ENCODE measurements around the gene CXCL16.
"Not testable (repeated sequence)": the region's sequence is repeated elsewhere in the genome, so short reads cannot be mapped to it uniquely, and the experiment has no call there.

Gene CXCL16

DNA sequence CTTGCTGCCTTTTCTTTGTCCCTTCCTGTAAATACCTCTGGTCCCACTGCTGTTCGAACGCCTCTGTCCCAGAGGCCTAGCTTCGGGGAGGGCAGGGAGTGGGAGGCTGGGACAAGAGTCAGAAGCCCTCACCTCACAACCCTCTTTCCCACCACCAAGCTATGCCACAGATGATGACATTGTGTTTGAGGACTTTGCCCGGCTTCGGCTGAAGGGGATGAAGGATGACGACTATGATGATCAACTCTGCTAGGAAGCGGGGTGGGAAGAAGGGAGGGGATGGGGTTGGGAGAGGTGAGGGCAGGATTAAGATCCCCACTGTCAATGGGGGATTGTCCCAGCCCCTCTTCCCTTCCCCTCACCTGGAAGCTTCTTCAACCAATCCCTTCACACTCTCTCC is 18.9 kb downstream of the CXCL16 start:
- no peak for DNase-seq (ENCODE audit: low read depth)

DNA sequence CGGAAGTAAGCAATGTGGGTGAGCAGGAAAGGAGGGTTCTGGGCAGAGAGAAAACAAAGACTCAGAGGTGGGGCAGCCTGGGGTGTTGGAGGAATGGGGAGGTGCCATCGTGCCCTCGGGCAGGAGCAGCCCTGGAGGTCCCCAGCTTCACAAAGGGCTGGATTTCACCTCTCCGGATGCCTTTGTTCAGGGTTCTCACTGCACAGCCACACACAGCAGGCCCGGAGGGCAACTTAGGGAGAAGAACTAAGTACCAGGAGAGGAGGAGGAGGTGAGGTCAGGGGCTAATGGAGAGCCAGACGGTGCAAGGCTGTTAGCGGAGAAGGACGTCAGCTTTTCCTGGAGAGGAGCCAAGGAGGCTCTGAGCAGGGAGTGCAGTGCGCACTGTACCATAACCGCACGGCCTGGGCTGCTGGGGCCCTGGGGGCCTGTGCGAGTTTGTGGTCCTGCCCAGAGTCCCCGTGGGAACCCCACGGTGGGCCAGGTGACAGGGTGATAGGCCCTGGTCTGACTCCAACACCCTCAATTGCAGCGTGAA is 20.0 kb downstream of the CXCL16 start:
- DNase-seq (ENCODE audit: low read depth): no peak

- DNase-seq (ENCODE audit: low read depth): no peak
Measured at GRCh38 chr17:4719146-4719545, 20.6 kb downstream of the CXCL16 start.

GRCh38 chr17:4718276-4718675 is 21.5 kb downstream of the CXCL16 start:
- no peak for DNase-seq (ENCODE audit: low read depth)

GRCh38 chr17:4717791-4718190 is 21.9 kb downstream of the CXCL16 start:
- DNase-seq (ENCODE audit: low read depth): no peak

DNA sequence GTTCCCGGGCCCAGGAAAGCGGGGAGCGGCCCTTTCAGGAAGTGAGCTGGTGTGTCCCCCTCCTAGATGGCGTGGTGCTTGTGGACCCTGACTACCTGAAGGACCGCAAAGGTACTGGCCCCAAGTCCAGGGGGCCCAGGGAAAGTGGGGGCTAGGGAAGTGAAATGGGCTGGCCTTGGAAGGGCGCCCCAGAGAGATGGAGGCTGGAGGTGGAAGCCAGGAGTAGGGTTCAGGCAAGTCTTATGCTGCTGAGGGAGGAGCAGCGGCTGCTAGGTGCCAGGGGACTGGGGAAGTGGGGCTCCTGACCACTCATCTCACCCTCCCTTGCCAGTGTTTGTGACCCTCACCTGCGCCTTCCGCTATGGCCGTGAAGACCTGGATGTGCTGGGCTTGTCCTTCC is 23.6 kb downstream of the CXCL16 start:
- no peak for DNase-seq (ENCODE audit: low read depth)

DNA sequence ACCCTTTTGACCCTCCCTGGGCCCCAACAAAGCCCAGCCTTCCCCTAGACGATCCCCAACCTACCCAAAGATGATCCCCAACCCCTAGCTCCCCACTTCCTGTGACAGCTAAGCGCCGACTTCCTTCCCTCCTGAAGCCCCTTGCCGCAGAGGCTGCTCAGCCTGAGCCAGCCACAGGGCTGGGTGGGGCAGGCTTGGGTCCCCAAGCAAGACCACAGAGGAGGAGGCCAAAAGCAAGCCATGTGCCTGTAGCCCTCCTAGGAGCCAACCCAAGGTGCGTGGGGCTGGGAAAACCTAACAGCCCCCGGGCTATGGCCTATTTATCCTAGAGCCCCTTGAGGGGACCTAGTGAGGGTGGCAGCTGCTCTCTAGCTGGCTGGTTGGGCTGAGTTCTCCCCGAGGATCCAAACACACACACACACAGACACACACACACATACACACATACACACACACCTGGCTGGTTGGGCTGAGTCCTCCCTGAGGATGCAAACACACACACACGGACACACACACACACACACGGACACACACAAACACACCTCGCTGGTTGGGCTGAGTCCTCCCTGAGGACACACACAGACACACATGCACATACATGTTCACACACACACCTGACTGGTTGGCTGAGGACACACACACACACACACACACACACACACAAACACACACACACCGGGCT is 24.5 kb downstream of the CXCL16 start:
- no peak for DNase-seq (ENCODE audit: low read depth)

GRCh38 chr17:4714340-4715062 is 25.2 kb downstream of the CXCL16 start:
- not testable (repeated sequence) for DNase-seq (ENCODE audit: low read depth)

GRCh38 chr17:4712526-4712925 is 27.2 kb downstream of the CXCL16 start:
- DNase-seq (ENCODE audit: low read depth): no peak

- DNase-seq (ENCODE audit: low read depth): no peak
Measured at GRCh38 chr17:4711661-4712181, 28.0 kb downstream of the CXCL16 start.

- peak; percentile 32 for DNase-seq (ENCODE audit: low read depth)
Measured at GRCh38 chr17:4710693-4711634, 28.8 kb downstream of the CXCL16 start.

GRCh38 chr17:4709794-4710692 is 29.7 kb downstream of the CXCL16 start, which contains the start of gene ARRB2:
Gene ARRB2, plus strand, starts transcription at chr17:4710632. Its CDS starts 90 bp downstream, at chr17:4710722.
- DNase-seq (ENCODE audit: low read depth): peak; percentile 97

DNA sequence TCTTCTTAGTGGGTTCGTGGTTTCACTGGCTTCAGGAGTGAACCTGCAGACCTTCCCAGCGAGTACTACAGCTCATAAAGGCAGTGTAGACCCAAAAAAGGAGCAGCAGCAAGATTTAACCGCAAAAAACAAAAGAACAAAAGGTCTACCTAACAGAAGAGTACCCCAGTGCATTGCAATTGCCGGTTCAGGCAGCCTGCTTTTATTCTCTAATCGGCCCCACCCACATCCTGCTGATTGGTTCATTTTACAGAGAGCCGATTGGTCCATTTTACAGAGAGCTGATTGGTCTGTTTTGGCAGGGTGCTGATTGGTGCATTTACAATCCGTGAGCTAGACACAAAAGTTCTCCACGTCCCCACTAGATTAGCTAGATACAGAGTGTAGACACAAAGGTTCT is 31.3 kb downstream of the CXCL16 start:
- peak; percentile 46 for DNase-seq (ENCODE audit: low read depth)

DNA sequence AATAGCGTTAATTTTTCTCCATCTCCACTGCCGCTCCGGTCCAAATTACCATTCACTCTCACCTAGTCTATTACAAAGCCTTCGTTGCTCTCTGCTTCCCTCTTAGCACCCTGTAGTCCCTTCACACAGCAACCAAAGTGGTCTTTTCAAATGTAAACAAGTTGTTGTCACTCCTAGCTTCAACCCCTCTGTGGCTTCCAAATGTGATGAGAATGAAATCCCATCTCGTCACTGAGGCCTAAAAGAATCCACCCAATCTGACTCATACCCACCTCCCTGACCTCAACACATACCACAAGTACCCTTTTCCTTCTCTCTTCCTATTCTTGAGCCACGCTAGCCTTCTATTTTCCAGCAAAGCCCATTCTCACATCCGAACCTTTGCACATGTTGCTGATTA is 33.6 kb downstream of the CXCL16 start:
- no peak for DNase-seq (ENCODE audit: low read depth)

- DNase-seq (ENCODE audit: low read depth): no peak
Measured at GRCh38 chr17:4704991-4705390, 34.7 kb downstream of the CXCL16 start.

- not testable (repeated sequence) for DNase-seq (ENCODE audit: low read depth)
Measured at GRCh38 chr17:4704574-4704907, 35.2 kb downstream of the CXCL16 start.

DNA sequence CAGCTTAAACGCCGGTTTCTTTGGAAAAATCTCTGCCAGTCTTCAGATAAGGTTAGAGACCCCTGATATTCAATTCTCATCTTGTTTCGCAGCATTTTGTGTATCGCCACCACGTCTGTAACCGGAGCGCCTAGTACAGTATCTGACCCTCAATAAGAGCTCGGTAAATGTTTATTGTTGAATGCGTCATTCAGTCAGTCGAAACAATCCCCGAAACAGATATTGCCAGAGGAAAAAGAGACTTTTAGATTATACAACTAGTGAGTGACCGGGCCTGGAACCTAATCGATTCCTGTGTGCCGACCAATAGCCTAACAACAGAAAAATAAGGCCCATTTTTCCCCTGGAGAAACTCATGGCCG is 36.4 kb downstream of the CXCL16 start:
- DNase-seq (ENCODE audit: low read depth): no peak

DNA sequence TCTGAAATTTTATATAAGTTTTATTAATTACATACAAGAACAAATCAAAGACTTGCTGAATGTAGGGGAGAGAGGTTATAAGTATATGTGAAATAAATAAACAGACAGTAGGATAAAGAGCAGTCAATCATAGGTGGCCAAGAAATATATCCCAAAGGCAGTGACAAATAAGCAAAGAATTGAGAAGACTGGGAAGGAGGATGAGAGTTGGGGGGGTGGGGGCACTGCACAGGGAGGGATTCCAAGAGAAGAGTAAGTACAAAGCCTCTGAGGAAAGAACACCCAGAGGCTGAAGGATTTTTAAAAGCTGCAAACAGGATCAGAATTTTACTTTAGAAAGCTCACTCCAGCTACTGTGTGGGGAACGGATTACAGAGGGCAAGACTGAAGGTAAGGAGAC is 38.6 kb downstream of the CXCL16 start:
- no peak for DNase-seq (ENCODE audit: low read depth)

- DNase-seq (ENCODE audit: low read depth): not testable (repeated sequence)
Measured at GRCh38 chr17:4699401-4700056, 40.2 kb downstream of the CXCL16 start.

DNA sequence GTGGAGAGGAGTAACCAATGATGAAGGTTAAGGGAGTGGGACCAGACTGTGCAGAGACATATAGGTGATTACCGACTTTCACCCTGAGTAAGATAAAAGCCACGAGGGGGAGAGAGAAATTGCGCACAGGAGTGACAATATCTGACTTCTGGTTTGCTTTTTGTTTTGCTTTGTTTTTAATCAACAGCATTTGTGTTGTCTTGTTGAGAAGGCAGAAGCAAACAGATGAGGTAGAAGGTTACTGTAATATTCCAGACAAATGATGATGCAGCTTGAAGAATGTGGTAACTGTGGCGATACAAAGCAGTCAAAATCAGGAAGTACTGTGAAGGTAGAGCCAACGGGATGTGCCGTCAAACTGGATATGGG is 43.3 kb downstream of the CXCL16 start:
- DNase-seq (ENCODE audit: low read depth): no peak

DNA sequence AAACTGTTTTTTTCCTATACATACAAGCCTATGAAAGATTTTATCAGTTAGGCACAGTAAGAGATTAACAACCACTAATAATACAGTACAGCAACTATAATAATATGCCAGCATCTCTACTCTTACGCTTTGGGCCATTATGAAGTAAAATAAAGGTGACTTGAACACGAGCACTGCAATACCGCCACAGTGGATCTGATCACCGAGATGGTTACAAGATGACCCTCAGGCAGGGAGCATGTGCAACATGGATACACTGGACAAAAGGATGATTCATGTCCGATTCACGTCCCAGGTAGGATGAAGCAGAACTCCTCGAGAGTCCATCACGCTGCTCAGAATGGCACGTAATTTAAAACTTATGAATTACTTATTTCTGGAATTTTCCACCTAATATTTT is 46.3 kb downstream of the CXCL16 start:
- no peak for DNase-seq (ENCODE audit: low read depth)

Measured in activated T-cell treated with anti-CD3 and anti-CD28 coated beads for 24 hours (primary cell).